PC-9 (cell line): Measurements from ENCODE around the gene PAX7. TPM values are rescaled to one million over a fixed set of nuclear protein-coding genes. Genes with fewer than 3 reads are reported as not detected.

Experiments used
- BruUV-seq: library from RNA; stranded (reverse); fragments of 400-500 nt; replicated peaks from 2 replicates; lab custom pipeline; 2021; lab: Mats Ljungman, UMichigan
- CTCF ChIA-PET: fragments of 300-600 bp; sonication (Branson Sonifier 250); formaldehyde crosslinking; loops from one replicate; lab custom pipeline; 2022; ENCODE audit warnings: antibody characterized with exemption; lab: Charles Lee
- POLR2A ChIA-PET: fragments of 300-600 bp; sonication (Branson Sonifier 250); formaldehyde crosslinking; loops from one replicate; lab custom pipeline; 2022; ENCODE audit warnings: antibody characterized with exemption; ENCODE audit not compliant: unreplicated experiment; lab: Charles Lee
- DNase-seq, 2 experiments: peaks; one replicate each; pipeline versions ENCODE4 v3.0.0 to v3.0.0-alpha.2; 2015 to 2022; ENCODE audit warnings: mixed read lengths in 1 of 2
- H2AFZ ChIP-seq: fragments of 200-600 bp; sonication (generic); 2 replicates; pipeline ENCODE4 v1.8.1; 2017; ENCODE audit warnings: antibody characterized with exemption
- H3F3A ChIP-seq: fragments of 200-600 bp; sonication (generic); 2 replicates; pipeline ENCODE4 v1.8.1; 2017; ENCODE audit warnings: antibody characterized with exemption, mild to moderate bottlenecking, low read depth; ENCODE audit not compliant: insufficient read depth
- H3K27ac ChIP-seq: fragments of 200-600 bp; sonication (generic); 2 replicates; pipeline ENCODE4 v1.6.1; 2016; ENCODE audit warnings: mixed run types
- H3K27me3 ChIP-seq: fragments of 200-600 bp; sonication (generic); 2 replicates; pipeline ENCODE4 v1.6.1; 2016; ENCODE audit warnings: low read depth, mixed run types; ENCODE audit not compliant: insufficient read depth
- H3K36me3 ChIP-seq: fragments of 200-600 bp; sonication (generic); 2 replicates; pipeline ENCODE4 v1.6.1; 2016; ENCODE audit warnings: low read depth, mixed run types
- H3K4me1 ChIP-seq: fragments of 200-600 bp; sonication (generic); replicated peaks from 2 replicates; pipeline ENCODE4 v1.6.1; 2016; ENCODE audit warnings: mixed run types; ENCODE audit not compliant: insufficient read depth
- H3K4me2 ChIP-seq: fragments of 200-600 bp; sonication (generic); 2 replicates; pipeline ENCODE4 v1.6.1; 2017; ENCODE audit warnings: mixed run types
- H3K4me3 ChIP-seq: fragments of 200-600 bp; sonication (generic); 2 replicates; pipeline ENCODE4 v1.6.1; 2016; ENCODE audit warnings: mixed run types
- H3K79me2 ChIP-seq: fragments of 200-600 bp; sonication (generic); 2 replicates; pipeline ENCODE4 v1.6.1; 2017; ENCODE audit warnings: low read depth, mixed run types
- H3K9me2 ChIP-seq: fragments of 200-600 bp; sonication (generic); 2 replicates; pipeline ENCODE4 v1.8.1; 2017; ENCODE audit warnings: mild to moderate bottlenecking; ENCODE audit not compliant: insufficient read depth
- H3K9me3 ChIP-seq: fragments of 200-600 bp; sonication (generic); 2 replicates; pipeline ENCODE4 v1.8.1; 2016; ENCODE audit warnings: low read depth; ENCODE audit not compliant: insufficient read depth
- H4K20me1 ChIP-seq: fragments of 200-600 bp; sonication (generic); 2 replicates; pipeline ENCODE4 v1.8.1; 2017; ENCODE audit not compliant: insufficient read depth
- EZH2 ChIP-seq: fragments of 200-600 bp; sonication (generic); IDR thresholded peaks from 2 replicates; pipeline ENCODE4 v1.8.0; 2017; ENCODE audit warnings: antibody characterized with exemption, low read depth
- intact Hi-C: fragments of 100-400 bp; cut with micrococcal nuclease; formaldehyde crosslinking; loops from one replicate; pipeline ENCODE4 v1.10.0; 2022; ENCODE audit not compliant: unreplicated experiment
- total RNA-seq: library from RNA; stranded (reverse); gene quantifications from 2 replicates; pipeline ENCODE4 v1.2.3, GENCODE V29; 2021
- TF ChIP-seq, protein P1 (sequence below): fragments of 200-600 bp; sonication (generic); conservative IDR thresholded peaks from 2 replicates; pipeline ENCODE4 v1.6.1; 2017; ENCODE audit warnings: mixed run types, antibody characterized with exemption, mild to moderate bottlenecking, moderate library complexity

Gene PAX7
- total RNA-seq, 1 experiment from 2014 or later, result not detected

DNA sequence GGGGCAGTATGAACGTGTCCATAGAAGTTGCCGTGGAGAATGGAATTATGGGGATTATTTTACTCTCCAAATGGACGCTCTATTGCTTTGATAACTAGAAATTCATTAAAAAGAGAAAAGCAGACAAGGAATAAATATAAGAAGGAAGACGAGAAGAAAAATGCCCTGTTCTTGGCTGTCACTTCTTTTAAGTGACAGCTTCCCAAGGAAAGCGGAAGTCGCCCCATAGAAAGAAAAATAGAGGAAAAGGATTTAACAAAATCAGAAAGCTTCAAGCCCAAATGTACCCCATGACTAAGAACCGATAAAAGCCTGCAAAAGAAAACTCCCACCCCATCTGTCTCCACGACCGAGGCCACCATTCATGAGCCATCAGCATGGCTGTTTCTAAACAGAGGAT is 143.1 kb downstream of the PAX7 start:
- Histone ChIP-seq H3K27me3 (peaks cover 82% of the 10 kb centered on the region), H3K36me3 (no peaks in the 10 kb centered on the region)
- CTCF ChIA-PET, result no interaction called here

DNA sequence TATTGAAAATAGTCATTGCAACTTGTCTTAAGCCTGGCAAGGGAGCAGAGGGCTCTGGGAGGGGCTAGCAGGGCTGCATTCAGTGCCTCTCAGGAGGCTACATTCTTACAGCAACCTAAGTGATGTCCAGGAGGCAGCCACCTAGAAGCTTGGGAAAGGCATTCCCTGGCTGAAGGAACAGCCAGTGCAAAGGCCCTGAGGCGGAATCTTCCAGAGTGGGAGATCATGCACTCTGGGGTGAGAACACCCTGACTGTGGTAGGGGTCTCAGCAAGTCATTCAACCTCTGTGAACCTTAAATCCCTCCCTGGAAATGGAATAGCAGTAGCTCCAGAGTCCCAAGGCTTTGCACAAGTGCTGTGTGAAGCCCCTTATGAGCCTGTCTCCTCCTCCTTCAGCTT is 144.7 kb downstream of the PAX7 start:
- POLR2A ChIA-PET, result no interaction called here
- Histone ChIP-seq H3K9me3 (no peaks in the 10 kb centered on the region), H3K9me2 (no peaks in the 10 kb centered on the region), H3K4me3 (no peak overlapping the region), H2AFZ (no peak overlapping the region), H3K36me3 (no peaks in the 10 kb centered on the region), H3K27ac (no peak overlapping the region), H3K27me3 (peaks cover 81% of the 10 kb centered on the region), H3K4me2 (no peak overlapping the region), H4K20me1 (no peaks in the 10 kb centered on the region), H3F3A (no peaks in the 10 kb centered on the region), H3K79me2 (no peaks in the 10 kb centered on the region), H3K4me1 (no peaks in the 10 kb centered on the region)
- no peak for TF ChIP-seq EZH2
- TF ChIP-seq, protein P1, sequence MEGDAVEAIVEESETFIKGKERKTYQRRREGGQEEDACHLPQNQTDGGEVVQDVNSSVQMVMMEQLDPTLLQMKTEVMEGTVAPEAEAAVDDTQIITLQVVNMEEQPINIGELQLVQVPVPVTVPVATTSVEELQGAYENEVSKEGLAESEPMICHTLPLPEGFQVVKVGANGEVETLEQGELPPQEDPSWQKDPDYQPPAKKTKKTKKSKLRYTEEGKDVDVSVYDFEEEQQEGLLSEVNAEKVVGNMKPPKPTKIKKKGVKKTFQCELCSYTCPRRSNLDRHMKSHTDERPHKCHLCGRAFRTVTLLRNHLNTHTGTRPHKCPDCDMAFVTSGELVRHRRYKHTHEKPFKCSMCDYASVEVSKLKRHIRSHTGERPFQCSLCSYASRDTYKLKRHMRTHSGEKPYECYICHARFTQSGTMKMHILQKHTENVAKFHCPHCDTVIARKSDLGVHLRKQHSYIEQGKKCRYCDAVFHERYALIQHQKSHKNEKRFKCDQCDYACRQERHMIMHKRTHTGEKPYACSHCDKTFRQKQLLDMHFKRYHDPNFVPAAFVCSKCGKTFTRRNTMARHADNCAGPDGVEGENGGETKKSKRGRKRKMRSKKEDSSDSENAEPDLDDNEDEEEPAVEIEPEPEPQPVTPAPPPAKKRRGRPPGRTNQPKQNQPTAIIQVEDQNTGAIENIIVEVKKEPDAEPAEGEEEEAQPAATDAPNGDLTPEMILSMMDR, result no peak
- intact Hi-C loops, result no loop called here
- DNase-seq, result no peak
- CTCF ChIA-PET, result no interaction called here
- no TSS peak for BruUV-seq

More for the DNA sequence above, 143.1 kb downstream of the PAX7 start:
- no peaks in the 10 kb centered on the region for H3K79me2 ChIP-seq
- BruUV-seq, result no TSS peak
- TF ChIP-seq EZH2, result no peak
- TF ChIP-seq, protein P1, result no peak
- H4K20me1 ChIP-seq, result no peaks in the 10 kb centered on the region
- H3K4me1 ChIP-seq, result no peaks in the 10 kb centered on the region
- H2AFZ ChIP-seq, result no peak overlapping the region
- H3F3A ChIP-seq, result no peaks in the 10 kb centered on the region
- intact Hi-C loops, result no loop called here
- POLR2A ChIA-PET, result no interaction called here
- H3K9me2 ChIP-seq, result no peaks in the 10 kb centered on the region
- no peak overlapping the region for H3K4me2 ChIP-seq
- H3K27ac ChIP-seq, result no peak overlapping the region
- H3K9me3 ChIP-seq, result no peaks in the 10 kb centered on the region
- no peak overlapping the region for H3K4me3 ChIP-seq
- DNase-seq, result no peak

DNA sequence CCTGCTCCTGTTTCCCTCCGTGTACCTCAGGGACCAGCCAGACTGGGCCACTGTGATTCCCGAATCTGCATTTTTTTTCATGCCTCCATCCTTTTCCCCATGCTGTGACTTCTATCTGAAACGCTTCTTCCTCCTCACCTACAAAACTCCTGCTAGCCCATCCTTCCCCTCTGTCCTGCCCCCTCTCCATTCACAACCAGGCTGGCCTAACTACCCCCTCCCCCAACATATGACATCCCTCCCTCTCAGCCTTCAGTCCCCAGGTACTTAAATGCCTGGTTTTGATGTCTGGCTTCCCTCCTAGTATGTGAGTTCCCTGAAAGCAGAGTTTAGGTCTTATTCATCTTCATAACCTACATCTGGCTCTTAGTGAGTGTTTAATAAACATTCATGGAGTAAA is 146.1 kb downstream of the PAX7 start:
- Histone ChIP-seq H3K27ac (no peak overlapping the region), H3K79me2 (no peaks in the 10 kb centered on the region), H3K36me3 (no peaks in the 10 kb centered on the region), H3K27me3 (peaks cover 81% of the 10 kb centered on the region), H3K9me2 (no peaks in the 10 kb centered on the region), H3K4me3 (no peak overlapping the region), H3K4me1 (no peaks in the 10 kb centered on the region), H3K4me2 (no peak overlapping the region), H4K20me1 (no peaks in the 10 kb centered on the region), H3K9me3 (no peaks in the 10 kb centered on the region), H2AFZ (no peak overlapping the region), H3F3A (no peaks in the 10 kb centered on the region)
- ChIA-PET POLR2A (no interaction called here), CTCF (no interaction called here)
- no TSS peak for BruUV-seq
- DNase-seq, result no peak
- intact Hi-C loops, result no loop called here
- TF ChIP-seq, protein P1, result no peak
- no peak for TF ChIP-seq EZH2
